ENCODE results near the gene DPM3. TPM values are rescaled to one million over a fixed set of nuclear protein-coding genes. Genes with fewer than 3 reads are reported as not detected.

DPM3 gene
- total and polyA plus RNA-seq, 2 experiments from 2014 or later, result 102 to 105 TPM

GRCh38 chr1:155177192-155177917, 37.0 kb upstream of the DPM3 start:
- Histone ChIP-seq H3K4me3 (no peak overlapping the region), H3K9me3 (ENCODE audit: low read depth) (no peaks in the 10 kb centered on the region), H3K27ac (no peak overlapping the region), H3K36me3 (no peaks in the 10 kb centered on the region), H3K27me3 (peaks cover 6% of the 10 kb centered on the region), H3K4me1 (ENCODE audit: low read depth) (peaks cover under 1% of the 10 kb centered on the region)
- DNase-seq (ENCODE audit: low read depth in 1 of 2, low spot score in 1 of 2), result no peak
- TF ChIP-seq, protein P1, sequence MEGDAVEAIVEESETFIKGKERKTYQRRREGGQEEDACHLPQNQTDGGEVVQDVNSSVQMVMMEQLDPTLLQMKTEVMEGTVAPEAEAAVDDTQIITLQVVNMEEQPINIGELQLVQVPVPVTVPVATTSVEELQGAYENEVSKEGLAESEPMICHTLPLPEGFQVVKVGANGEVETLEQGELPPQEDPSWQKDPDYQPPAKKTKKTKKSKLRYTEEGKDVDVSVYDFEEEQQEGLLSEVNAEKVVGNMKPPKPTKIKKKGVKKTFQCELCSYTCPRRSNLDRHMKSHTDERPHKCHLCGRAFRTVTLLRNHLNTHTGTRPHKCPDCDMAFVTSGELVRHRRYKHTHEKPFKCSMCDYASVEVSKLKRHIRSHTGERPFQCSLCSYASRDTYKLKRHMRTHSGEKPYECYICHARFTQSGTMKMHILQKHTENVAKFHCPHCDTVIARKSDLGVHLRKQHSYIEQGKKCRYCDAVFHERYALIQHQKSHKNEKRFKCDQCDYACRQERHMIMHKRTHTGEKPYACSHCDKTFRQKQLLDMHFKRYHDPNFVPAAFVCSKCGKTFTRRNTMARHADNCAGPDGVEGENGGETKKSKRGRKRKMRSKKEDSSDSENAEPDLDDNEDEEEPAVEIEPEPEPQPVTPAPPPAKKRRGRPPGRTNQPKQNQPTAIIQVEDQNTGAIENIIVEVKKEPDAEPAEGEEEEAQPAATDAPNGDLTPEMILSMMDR (IDR thresholded peaks at IDR 0.05; ENCODE audit: low read depth, low read length), result no peak

- TF ChIP-seq, protein P1 (IDR thresholded peaks at IDR 0.05; ENCODE audit: low read depth, low read length), result peak; percentile 92
- peak; percentile 74 to 77 for DNase-seq (ENCODE audit: low read depth in 1 of 2, low spot score in 1 of 2)
Measured at GRCh38 chr1:155176544-155177071, 36.3 kb upstream of the DPM3 start.

DNA sequence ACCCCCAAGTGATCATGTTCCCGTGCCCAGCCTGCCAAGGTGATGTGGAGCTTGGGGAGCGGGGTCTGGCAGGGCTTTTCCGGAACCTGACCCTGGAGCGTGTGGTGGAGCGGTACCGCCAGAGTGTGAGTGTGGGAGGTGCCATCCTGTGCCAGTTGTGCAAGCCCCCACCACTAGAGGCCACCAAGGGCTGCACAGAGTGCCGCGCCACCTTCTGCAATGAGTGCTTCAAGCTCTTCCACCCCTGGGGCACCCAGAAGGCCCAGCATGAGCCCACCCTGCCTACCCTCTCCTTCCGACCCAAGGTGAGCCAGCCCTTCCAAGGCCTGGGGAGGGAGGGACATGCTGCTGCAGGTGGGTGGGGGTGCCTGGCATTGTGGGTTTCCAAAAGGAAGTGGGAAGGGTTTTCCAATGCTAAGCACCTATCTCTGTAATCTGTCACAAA, 35.6 kb upstream of the DPM3 start:
- Histone ChIP-seq H3K27ac (no peak overlapping the region), H3K27me3 (peaks cover 6% of the 10 kb centered on the region), H3K9me3 (ENCODE audit: low read depth) (no peaks in the 10 kb centered on the region), H3K4me1 (ENCODE audit: low read depth) (peaks cover 5% of the 10 kb centered on the region), H3K36me3 (no peaks in the 10 kb centered on the region), H3K4me3 (no peak overlapping the region)
- TF ChIP-seq, protein P1 (IDR thresholded peaks at IDR 0.05; ENCODE audit: low read depth, low read length), result no peak
- no peak for DNase-seq (ENCODE audit: low read depth in 1 of 2, low spot score in 1 of 2)

More at GRCh38 chr1:155176544-155177071, 36.3 kb upstream of the DPM3 start:
- Histone ChIP-seq H3K4me3 (no peak overlapping the region), H3K27me3 (peaks cover 6% of the 10 kb centered on the region), H3K36me3 (no peaks in the 10 kb centered on the region), H3K4me1 (ENCODE audit: low read depth) (peaks cover 5% of the 10 kb centered on the region), H3K9me3 (ENCODE audit: low read depth) (no peaks in the 10 kb centered on the region), H3K27ac (no peak overlapping the region)

DNA sequence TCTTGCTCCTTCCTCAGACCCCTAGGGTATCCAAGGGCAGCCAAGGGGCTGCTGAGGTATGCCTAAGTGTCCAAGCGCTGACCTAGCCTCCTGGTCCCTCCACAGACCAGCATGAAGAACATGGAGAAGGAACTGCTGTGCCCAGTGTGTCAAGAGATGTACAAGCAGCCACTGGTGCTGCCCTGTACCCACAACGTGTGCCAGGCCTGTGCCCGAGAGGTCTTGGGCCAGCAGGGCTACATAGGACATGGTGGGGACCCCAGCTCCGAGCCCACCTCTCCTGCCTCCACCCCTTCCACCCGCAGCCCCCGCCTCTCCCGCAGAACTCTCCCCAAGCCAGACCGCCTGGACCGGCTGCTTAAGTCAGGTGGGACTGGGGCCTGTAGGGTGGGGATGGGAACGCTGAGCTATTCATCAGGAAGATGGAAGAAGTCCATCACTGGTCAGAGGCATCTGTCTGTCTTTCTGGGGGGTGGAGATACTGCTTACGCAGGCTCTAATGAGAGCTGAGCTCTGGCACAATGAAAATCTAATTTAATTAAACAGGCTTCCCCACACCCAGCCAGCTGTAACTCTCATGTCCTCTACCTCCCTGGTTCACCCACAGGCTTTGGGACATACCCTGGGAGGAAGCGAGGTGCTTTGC, 35.1 kb upstream of the DPM3 start:
- peaks cover 5% of the 10 kb centered on the region for H3K4me1 ChIP-seq (ENCODE audit: low read depth)
- H3K4me3 ChIP-seq, result no peak overlapping the region
- no peak for DNase-seq (ENCODE audit: low read depth in 1 of 2, low spot score in 1 of 2)
- H3K27me3 ChIP-seq, result peaks cover 6% of the 10 kb centered on the region
- peaks cover under 1% of the 10 kb centered on the region for H3K36me3 ChIP-seq
- TF ChIP-seq, protein P1 (IDR thresholded peaks at IDR 0.05; ENCODE audit: low read depth, low read length), result no peak
- H3K27ac ChIP-seq, result no peak overlapping the region
- no peaks in the 10 kb centered on the region for H3K9me3 ChIP-seq (ENCODE audit: low read depth)

DNA sequence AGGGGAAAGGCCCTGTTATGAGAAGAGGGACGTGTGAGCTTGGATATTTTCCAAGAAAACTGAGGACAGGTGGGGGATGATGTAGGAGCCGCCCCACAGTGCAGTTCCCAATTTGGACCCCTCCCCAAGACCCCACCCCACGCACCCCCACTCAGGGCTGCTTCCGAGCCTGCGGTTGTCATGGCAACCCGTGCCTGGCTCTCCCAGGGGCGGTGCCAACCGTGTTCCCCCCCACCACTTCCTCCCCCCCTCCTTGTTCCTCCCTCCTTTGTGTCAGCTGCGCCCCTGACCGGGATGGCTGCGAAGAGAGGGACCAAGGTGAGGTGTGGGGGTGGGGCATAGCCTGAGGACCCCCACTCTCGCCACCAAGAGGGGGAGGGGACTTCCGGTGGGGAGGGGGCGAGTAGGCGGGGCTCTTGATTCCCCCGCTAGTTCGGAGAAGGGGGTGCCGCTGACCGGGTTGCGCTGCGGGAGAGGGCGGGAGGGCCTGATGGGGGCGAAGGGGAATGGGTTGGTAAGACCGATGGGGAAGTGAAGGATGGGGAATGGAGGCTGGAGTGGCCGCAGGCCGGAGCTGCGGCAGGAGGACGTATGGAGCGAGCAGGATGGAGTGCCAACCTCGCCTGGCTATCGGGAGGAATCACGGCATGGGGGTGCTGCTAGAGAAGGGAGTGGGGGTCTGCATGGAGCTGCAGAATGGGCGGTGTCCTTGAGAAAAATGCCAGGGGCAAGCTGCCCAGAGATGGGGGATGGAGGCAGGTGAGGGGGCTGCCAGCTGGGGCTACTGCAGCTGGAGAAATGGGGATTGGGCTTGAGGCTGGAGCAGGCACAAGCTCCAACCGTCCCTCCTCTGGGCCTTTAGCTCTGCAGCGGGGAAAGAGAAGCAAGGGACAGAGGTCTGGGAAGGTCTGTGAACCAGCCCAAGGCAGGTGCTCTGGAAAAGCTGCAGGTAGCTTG, 34.3 kb upstream of the DPM3 start:
- peaks cover 6% of the 10 kb centered on the region for H3K27me3 ChIP-seq
- DNase-seq (ENCODE audit: low read depth in 1 of 2, low spot score in 1 of 2), result peak in 1 of 2 donors; percentile 38
- TF ChIP-seq, protein P1 (IDR thresholded peaks at IDR 0.05; ENCODE audit: low read depth, low read length), result no peak
- H3K36me3 ChIP-seq, result peaks cover 3% of the 10 kb centered on the region
- H3K27ac ChIP-seq, result no peak overlapping the region
- no peaks in the 10 kb centered on the region for H3K9me3 ChIP-seq (ENCODE audit: low read depth)
- peak overlapping the region; percentile 74 for H3K4me3 ChIP-seq
- H3K4me1 ChIP-seq (ENCODE audit: low read depth), result peaks cover 5% of the 10 kb centered on the region
